ENCODE data around the gene PSAPL1. TPM values are rescaled to one million over a fixed set of nuclear protein-coding genes. Genes with fewer than 3 reads are reported as not detected.

Gene PSAPL1
- under 1 TPM in 1 of 12 donors, not detected in 11; 0.06 TPM for polyA plus RNA-seq (ENCODE audit: insufficient read length in 12 of 12)
- long read RNA-seq, donor 1: 0 reads
- long read RNA-seq, donor 2: 0 reads
- long read RNA-seq, donor 3: 0 reads
- long read RNA-seq, donor 4: 0 reads
- long read RNA-seq, donor 5: 0 reads
- long read RNA-seq, donor 6: 0 reads
- long read RNA-seq, donor 7: 0 reads
- long read RNA-seq, donor 8: 0 reads
- long read RNA-seq, donor 9: 0 reads
- long read RNA-seq, donor 10: 0 reads
- long read RNA-seq, donor 11: 0 reads

- DNase-seq: no peak
Measured at GRCh38 chr4:7434766-7435150, at the start of gene PSAPL1. Gene PSAPL1, minus strand, starts transcription at chr4:7434930. Its CDS starts 51 bp downstream, at chr4:7434879.

GRCh38 chr4:7481227-7481626 lies 46.5 kb upstream of the PSAPL1 start:
- DNase-seq: no peak

GRCh38 chr4:7480423-7480822 lies 45.7 kb upstream of the PSAPL1 start:
- no peak for DNase-seq

GRCh38 chr4:7478665-7479064 lies 43.9 kb upstream of the PSAPL1 start:
- DNase-seq: no peak

- no peak for DNase-seq
Measured at GRCh38 chr4:7477695-7478094, 43.0 kb upstream of the PSAPL1 start.

- no peak for DNase-seq
Measured at GRCh38 chr4:7476820-7477219, 42.1 kb upstream of the PSAPL1 start.

GRCh38 chr4:7475207-7475606 lies 40.5 kb upstream of the PSAPL1 start:
- DNase-seq: no peak

GRCh38 chr4:7474320-7474719 lies 39.6 kb upstream of the PSAPL1 start:
- no peak for DNase-seq

GRCh38 chr4:7473081-7473480 lies 38.4 kb upstream of the PSAPL1 start:
- no peak for DNase-seq

- no peak for DNase-seq
Measured at GRCh38 chr4:7472442-7473013, 37.8 kb upstream of the PSAPL1 start.

GRCh38 chr4:7470522-7471128 lies 35.9 kb upstream of the PSAPL1 start:
- DNase-seq: no peak

- DNase-seq: no peak
Measured at GRCh38 chr4:7470111-7470510, 35.4 kb upstream of the PSAPL1 start.

- no peak for DNase-seq
Measured at GRCh38 chr4:7469023-7469422, 34.3 kb upstream of the PSAPL1 start.

- DNase-seq: no peak
Measured at GRCh38 chr4:7467471-7467870, 32.7 kb upstream of the PSAPL1 start.

- DNase-seq: no peak
Measured at GRCh38 chr4:7466904-7467303, 32.2 kb upstream of the PSAPL1 start.

- no peak for DNase-seq
Measured at GRCh38 chr4:7466215-7466614, 31.5 kb upstream of the PSAPL1 start.

GRCh38 chr4:7465017-7465416 lies 30.3 kb upstream of the PSAPL1 start:
- DNase-seq: no peak

- DNase-seq: no peak
Measured at GRCh38 chr4:7464259-7464655, 29.5 kb upstream of the PSAPL1 start.

GRCh38 chr4:7463566-7464258 lies 29.0 kb upstream of the PSAPL1 start:
- peak; percentile 71 for DNase-seq

- peak; percentile 34 for DNase-seq
Measured at GRCh38 chr4:7462509-7462971, 27.8 kb upstream of the PSAPL1 start.

GRCh38 chr4:7461230-7461629 lies 26.5 kb upstream of the PSAPL1 start:
- no peak for DNase-seq

GRCh38 chr4:7460566-7460965 lies 25.8 kb upstream of the PSAPL1 start:
- DNase-seq: peak; percentile 55

- DNase-seq: no peak
Measured at GRCh38 chr4:7459471-7459870, 24.7 kb upstream of the PSAPL1 start.
